ENCODE measurements around the gene PSMB11.

The PSMB11 gene

DNA sequence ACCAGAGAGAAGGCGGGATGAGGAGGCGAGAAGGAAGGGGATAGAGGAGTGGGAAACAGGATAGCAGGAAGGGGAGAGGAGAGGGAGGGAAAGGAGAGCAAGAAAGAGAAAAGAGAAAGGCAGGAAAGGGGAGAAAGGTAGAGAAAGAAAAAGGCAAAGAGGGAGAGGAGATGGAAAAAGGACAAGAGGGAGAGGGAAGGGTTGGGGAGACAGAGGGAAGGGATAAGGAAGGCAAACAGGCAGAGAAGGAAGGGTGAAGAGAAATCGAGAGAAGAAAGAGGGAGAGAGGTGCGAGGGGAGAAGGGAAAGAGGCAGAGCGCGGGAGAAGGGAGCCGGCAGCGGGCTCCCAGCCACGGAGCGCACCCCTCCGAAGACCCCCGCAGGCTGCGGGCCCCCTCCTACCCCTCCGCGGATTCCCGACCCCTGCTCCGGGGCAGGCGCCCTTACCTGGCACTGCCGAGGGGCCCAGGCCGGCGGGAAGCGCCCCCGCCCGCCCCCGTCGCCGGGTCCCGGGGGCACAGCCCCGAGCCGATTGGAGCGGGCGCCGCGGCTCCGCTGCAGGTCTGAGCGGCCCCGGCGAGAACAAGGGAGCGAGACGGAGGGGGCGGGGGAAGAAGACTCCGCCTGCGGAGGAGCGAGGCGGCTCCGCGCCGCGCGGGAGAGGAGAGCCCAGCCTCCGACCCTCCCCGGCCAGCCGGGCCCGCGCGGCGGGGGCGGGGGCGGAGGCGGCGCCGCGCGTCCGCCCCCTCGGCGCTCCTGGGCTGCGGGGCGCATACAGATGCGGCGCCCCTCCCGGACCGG lies 15.1 kb downstream of the PSMB11 start, which contains the start of gene CDH24:
TSS of gene CDH24 (minus strand) at position 565 of the 801 bp plus-strand sequence. CDS start 1,787 bp downstream, outside the sequence.
- peaks cover 8% of the 10 kb centered on the region for H3K27me3 Mint-ChIP-seq
- peaks cover 20% of the 10 kb centered on the region for H3K36me3 Mint-ChIP-seq (ENCODE audit: low read depth)
- peak within 1 kb of the TSS; percentile 76 for H3K27ac Mint-ChIP-seq
- peak within 1 kb of the TSS; percentile 78 for H3K4me3 Mint-ChIP-seq
- peaks cover 17% of the 10 kb centered on the region for H3K4me1 Mint-ChIP-seq
- peak; percentile 71 for ATAC-seq
- DNase-seq: peak; percentile 73
- H3K9me3 Mint-ChIP-seq: no peaks in the 10 kb centered on the region

DNA sequence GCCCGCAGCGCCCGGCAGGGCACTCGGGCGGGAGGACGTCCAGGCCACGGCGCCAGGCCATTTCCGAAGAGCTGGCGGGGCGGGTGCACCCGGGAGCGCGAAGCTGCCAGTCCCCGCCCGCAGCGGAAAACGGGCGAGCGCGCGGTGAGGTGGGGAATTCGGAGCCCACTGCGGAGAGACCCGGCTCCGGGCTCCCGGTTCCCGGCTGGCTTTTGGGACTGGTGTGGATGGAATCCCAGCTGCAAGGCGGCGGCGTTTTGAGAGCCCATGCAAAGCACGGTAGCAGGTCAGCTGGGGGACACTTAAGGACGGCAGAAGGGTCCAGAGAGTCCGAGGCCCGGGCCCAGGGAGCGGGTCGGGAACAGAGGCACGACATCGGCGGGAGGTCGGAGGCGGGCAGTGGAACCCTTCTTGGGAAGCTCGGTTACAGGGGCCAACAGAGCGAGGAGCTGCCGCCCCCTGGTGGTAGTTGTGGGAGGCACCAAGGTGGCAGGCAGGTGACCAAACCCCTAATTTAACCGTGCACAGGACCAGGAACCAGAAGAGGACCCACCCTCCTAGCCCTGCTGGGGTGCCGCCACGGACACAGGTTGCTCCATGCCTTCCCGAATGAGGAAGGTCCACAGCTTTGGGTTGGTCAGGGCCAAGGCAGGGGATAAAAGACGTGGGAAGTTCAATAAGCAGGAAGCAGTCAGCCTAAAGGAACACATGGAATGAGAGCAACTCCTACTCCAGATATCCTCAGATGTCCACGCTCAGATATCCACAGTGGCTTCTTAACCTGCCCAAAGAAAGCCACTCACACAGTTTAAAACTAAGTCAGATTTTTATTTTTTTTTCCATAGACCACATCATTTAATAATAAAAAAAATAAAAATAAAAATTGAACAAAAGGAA lies 16.0 kb downstream of the PSMB11 start:
- Mint-ChIP-seq H3K27ac (no peak overlapping the region), H3K27me3 (peaks cover 8% of the 10 kb centered on the region), H3K9me3 (no peaks in the 10 kb centered on the region), H3K4me1 (peaks cover 17% of the 10 kb centered on the region), H3K4me3 (peak overlapping the region; percentile 78), H3K36me3 (ENCODE audit: low read depth) (peaks cover 28% of the 10 kb centered on the region)
- ATAC-seq: peak; percentile 75
- DNase-seq: peak; percentile 92

DNA sequence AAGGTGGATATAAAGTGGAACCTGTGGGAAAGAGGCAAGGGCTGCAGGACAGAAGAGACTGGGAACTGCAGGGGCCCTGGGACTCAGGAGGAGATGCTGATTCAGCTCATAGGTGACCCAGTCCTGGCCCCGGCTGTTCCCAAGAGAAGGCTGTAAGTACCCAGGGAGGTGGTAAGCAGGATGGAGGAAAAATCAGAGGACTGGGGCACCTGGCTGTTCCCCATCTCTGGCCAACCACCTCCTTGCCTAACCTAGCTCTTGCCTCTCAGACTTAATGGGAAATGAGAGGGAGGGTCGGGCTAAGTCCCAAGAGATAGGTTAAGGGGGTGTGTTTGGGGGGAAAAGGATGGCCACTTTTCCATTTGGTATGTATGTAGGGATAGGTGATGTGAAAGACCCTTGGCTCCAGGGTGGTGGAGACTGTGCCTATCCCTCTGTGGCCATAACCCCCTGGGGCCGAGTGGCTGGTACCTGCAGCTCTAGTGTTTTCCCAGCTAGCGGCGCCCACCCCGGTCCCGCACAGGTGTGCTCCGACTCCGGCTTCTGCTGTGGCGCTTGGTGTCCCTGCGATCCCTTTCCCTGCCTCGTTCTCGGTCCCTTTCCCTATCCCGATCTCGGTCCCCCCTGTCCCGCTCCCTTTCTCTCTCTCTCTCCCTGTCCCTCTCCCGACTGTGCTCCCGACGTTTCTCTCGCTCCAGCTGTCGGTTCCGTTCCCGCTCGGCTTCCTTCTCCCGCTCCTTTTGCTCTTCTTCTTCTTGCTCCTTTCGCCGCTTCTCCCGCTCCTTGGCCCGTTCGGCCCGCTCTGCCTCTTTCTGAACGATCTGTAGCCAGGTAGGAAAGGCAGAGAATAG lies 16.9 kb downstream of the PSMB11 start:
- H3K4me1 Mint-ChIP-seq: peaks cover 17% of the 10 kb centered on the region

DNA sequence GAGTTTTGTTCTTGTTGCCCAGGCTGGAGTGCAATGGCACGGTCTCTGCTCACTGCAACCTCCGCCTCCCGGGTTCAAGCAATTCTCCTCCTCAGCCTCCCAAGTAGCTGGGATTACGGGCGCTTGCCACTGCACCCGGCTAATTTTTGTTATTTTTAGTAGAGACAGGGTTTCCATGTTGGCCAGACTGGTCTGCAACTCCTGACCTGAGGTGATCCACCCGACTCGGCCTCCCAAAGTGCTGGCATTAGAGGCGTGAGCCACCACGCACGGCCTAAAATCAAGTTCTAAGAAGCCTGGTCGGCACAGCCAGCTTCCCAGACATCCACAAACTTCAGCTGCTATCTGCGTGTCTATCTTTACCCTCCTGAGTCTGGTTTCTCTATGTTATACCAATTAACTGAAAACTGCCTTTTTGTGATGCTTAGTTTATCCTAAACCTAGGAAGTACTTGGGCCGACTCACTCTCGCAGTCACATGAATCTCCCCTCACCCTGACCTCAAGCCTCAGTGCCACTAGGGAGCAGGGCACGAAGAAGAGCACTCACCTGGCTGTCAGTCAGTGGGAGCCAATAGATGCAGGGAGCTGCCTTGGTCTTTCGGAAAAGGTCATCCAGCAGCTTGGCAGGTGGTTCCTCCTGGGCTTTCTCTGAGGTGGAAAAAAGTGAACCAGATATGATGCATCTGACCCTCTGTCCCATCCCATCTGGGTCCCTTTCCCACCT lies 18.7 kb downstream of the PSMB11 start:
- DNase-seq (no peak), ATAC-seq (no peak)
- Mint-ChIP-seq H3K9me3 (no peaks in the 10 kb centered on the region), H3K36me3 (ENCODE audit: low read depth) (peaks cover 49% of the 10 kb centered on the region), H3K27me3 (peaks cover 8% of the 10 kb centered on the region), H3K4me3 (no peak overlapping the region), H3K4me1 (peaks cover 20% of the 10 kb centered on the region), H3K27ac (no peak overlapping the region)

More for the DNA sequence above, 16.9 kb downstream of the PSMB11 start:
- no peak overlapping the region for H3K4me3 Mint-ChIP-seq
- H3K9me3 Mint-ChIP-seq: no peaks in the 10 kb centered on the region
- H3K27me3 Mint-ChIP-seq: peaks cover 8% of the 10 kb centered on the region
- no peak overlapping the region for H3K27ac Mint-ChIP-seq
- peaks cover 36% of the 10 kb centered on the region for H3K36me3 Mint-ChIP-seq (ENCODE audit: low read depth)
- no peak for ATAC-seq
- no peak for DNase-seq

DNA sequence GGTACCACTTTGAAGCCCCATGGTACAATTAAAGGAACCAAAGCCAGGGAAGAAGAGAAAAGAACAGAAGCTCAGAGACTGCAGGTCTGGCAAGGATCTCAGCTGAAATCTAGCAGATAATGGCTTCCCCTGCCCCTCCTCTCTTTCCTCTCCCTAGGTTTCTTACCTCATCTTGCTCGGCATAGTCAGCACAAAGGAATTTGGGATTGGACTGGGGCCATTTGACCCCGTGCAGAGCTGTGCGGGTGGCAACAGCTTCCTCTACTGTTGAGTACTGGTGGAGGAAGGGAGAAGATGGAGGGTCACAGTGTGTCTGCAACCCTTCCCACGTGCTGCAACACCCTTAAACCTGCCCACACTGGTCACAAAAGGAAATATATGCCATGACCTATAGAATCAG lies 20.0 kb downstream of the PSMB11 start:
- H3K27ac Mint-ChIP-seq: no peak overlapping the region
- no peak for DNase-seq

DNA sequence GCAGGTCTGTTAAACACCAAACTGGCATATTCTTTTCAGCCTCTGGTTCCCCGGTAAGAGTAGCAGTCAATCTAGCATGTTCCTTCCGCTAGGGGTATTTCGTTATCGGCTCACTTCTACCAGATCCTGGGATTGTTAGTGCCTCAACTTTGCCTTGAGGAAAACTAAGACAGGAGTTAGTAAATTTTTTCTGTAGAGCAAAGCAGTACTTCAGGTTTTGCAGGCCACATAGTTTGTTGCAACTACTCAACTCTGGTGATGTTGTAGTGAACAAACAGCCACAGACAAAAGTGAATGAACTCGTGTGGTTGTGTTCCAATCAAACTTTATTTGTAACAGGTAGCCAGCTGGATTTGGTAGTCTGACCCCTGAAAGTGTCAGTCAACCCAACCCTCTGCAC lies 21.6 kb downstream of the PSMB11 start:
- Mint-ChIP-seq H3K9me3 (no peaks in the 10 kb centered on the region), H3K27me3 (no peaks in the 10 kb centered on the region), H3K4me3 (no peak overlapping the region), H3K27ac (no peak overlapping the region), H3K36me3 (ENCODE audit: low read depth) (peaks cover 64% of the 10 kb centered on the region), H3K4me1 (peaks cover 11% of the 10 kb centered on the region)
- DNase-seq (no peak), ATAC-seq (no peak)

More for the DNA sequence above, 20.0 kb downstream of the PSMB11 start:
- no peak for ATAC-seq
- Mint-ChIP-seq H3K4me3 (no peak overlapping the region), H3K27me3 (peaks cover under 1% of the 10 kb centered on the region), H3K36me3 (ENCODE audit: low read depth) (peaks cover 63% of the 10 kb centered on the region), H3K9me3 (no peaks in the 10 kb centered on the region), H3K4me1 (peaks cover 12% of the 10 kb centered on the region)

DNA sequence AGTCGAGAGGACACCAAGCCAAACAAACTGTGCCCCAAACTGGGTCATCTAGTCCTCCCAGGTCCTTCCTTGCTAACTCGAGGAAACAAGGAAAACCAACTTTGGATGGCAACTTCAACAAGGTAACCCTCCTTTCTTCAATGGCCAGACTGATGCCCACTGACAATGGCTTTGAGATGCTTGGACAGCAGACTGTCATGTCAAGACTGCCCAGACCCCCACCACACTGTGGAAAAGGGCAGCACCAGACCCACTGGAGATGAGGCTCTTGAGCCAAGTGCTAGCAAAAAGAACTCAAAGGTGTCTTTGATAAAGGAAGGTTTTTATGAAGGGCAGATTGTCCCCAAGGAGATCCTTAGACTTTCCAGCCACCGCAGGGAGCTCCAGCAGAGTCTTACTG lies 24.4 kb downstream of the PSMB11 start:
- no peak overlapping the region for H3K27ac Mint-ChIP-seq
- ATAC-seq (no peak), DNase-seq (no peak)
- H3K27me3 Mint-ChIP-seq: no peaks in the 10 kb centered on the region
- peaks cover 31% of the 10 kb centered on the region for H3K4me1 Mint-ChIP-seq
- no peak overlapping the region for H3K4me3 Mint-ChIP-seq
- H3K36me3 Mint-ChIP-seq (ENCODE audit: low read depth): peaks cover 58% of the 10 kb centered on the region
- H3K9me3 Mint-ChIP-seq: no peaks in the 10 kb centered on the region

DNA sequence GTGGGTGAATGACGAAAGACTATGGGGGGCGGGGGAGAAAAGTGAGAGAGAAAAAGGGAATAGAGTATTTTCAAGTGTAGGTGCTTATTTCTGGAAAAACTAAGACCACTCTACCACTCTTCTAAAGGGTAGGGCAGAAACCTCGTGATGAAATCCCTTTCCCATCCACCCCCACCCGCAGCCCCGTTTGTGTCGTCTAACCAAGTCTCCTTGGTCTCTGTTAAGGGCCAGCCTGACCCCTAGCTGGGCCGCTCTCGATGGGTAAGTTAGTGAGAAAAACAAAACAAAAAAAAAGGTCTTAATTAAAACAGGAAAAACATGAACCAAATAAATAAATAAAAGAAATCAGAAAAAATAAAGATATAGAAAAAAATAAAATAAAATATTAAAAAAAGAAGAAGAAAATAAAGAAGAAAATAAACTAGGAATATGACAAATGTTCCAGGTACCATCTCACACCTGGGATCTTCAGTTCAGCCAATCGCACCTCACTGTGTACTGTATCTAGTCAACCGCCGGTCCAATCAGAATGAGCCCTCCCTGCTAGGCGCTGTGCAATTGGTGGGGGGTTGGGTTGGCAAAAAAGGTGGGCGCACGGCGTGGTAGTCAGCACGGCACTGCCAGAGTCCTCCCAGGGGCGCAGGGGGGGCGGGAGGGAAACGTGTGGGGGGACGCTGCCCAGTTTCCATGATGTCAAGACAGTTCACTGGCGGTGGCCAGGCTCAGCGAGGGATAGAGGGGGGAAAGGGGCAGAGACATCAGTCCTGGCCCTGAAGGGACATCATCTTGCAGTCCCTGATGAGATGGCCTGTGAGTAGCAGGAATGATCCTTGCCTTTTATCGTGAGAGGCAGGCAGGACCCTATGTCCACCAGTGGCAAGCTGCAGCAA lies 25.1 kb downstream of the PSMB11 start:
- Mint-ChIP-seq H3K27ac (no peak overlapping the region), H3K36me3 (ENCODE audit: low read depth) (peaks cover 63% of the 10 kb centered on the region), H3K9me3 (no peaks in the 10 kb centered on the region), H3K4me3 (no peak overlapping the region), H3K4me1 (peaks cover 38% of the 10 kb centered on the region), H3K27me3 (no peaks in the 10 kb centered on the region)
- ATAC-seq (no peak), DNase-seq (no peak)

DNA sequence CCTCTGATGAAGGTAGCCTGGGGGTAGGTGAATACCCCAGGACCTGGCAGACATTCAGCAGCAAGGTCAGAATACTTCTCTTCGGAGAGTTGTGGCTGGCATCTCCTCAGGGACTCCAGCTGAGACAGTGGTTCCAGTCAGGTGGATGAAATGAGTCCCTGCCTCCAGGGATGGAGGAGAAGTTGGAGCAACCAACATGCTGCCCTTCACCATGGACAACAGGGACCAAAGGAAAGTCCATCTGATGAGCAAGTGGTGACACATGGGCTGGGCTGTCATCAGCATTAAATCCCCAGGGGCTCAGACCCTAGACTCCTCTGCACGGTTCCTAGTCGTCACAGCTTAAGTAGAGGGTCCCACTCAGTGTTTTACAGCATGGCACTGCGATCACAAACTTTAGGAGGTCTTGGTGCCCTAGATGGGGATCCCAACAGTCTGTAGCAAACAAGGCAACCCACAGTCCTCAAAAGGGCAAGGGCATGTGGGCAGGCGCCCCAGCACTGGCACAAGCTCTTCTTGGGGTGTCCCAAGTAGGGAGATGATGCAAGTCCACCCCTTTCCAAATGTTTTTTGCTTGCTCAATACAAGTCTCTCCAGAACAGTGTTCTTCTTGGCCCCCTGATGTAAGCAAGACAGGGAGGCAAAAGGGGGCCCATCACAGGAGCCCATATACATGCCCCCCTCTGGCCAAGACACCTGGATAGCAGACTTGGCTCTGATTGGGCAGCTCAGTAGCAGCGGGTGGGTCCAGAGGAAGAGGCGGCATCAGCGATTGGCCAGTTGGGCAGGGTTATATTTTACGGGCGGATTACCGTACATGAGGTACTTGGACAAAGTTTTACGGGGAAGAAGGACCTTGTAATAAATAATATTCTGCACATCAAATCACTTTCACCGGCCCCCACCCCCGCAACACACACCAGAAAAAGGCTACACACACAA lies 26.1 kb downstream of the PSMB11 start:
- H3K4me1 Mint-ChIP-seq: peaks cover 41% of the 10 kb centered on the region
- H3K4me3 Mint-ChIP-seq: peak overlapping the region; percentile 61
- ATAC-seq: no peak
- H3K9me3 Mint-ChIP-seq: no peaks in the 10 kb centered on the region
- no peaks in the 10 kb centered on the region for H3K27me3 Mint-ChIP-seq
- no peak for DNase-seq
- H3K36me3 Mint-ChIP-seq (ENCODE audit: low read depth): peaks cover 56% of the 10 kb centered on the region
- H3K27ac Mint-ChIP-seq: peak overlapping the region; percentile 74

DNA sequence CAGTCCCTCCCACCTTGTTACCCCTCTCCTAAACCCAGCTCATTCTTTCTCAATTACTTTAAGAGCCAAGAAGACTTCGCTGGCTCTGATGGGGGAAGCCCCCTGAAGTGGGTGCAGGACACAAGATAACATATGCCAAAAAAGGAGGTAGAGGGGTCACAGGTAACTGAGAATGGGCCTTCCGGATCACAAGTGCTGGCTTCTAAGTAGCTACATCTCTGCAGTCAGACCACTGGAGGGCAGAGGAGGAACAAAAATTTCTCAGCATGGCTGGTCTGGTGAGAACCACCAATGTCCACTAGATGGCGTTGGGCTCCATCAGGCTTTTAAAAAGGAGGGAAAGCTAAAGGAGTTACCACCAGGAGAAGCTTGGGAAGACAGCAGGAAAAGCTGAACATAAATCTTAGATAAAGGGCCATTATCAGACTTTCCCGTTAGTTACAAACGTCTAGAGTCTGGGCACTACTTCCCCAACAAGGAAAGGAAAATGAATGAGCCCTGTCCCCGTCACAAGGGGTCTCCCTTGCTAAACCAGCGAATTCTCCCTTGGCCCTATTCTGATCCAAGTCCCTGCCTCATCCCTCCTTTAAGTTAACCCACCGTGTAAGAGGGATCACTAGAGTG lies 26.9 kb downstream of the PSMB11 start:
- Mint-ChIP-seq H3K9me3 (no peaks in the 10 kb centered on the region), H3K36me3 (ENCODE audit: low read depth) (peaks cover 51% of the 10 kb centered on the region), H3K27me3 (no peaks in the 10 kb centered on the region), H3K4me1 (peaks cover 41% of the 10 kb centered on the region), H3K27ac (peak overlapping the region; percentile 74), H3K4me3 (peak overlapping the region; percentile 61)
- DNase-seq (peak; percentile 71), ATAC-seq (peak; percentile 85)

DNA sequence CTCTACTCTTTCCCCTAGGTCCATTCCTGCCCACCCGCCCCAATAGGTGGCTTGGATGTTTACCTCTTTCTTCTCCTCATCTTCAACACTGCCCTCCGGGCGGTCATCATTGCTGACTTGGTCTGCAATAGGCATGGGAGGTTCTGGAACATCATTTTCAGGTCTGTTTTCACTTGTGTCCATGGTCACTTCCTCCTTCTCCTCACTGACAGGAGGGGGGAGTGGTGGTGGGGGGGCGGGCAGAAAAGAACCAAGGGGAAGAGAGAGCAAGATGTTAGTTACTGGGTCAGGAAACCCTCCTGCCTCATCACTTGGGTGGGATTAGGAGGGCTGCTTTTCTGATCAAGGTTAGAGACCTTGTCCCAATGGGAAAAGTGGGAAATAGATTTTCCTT lies 27.4 kb downstream of the PSMB11 start:
- ATAC-seq: no peak
- Mint-ChIP-seq H3K4me1 (peaks cover 41% of the 10 kb centered on the region), H3K4me3 (peak overlapping the region; percentile 96), H3K27ac (peak overlapping the region; percentile 74), H3K36me3 (ENCODE audit: low read depth) (peaks cover 51% of the 10 kb centered on the region), H3K9me3 (no peaks in the 10 kb centered on the region), H3K27me3 (no peaks in the 10 kb centered on the region)
- DNase-seq: no peak
